GM12878 (cell line): ENCODE results near the gene RASGEF1B. TPM values are rescaled to one million over a fixed set of nuclear protein-coding genes. Genes with fewer than 3 reads are reported as not detected.

ENCODE experiments used
- ATAC-seq: fragments of 200-7000 bp; cut with Tn5 transposase; 3 replicates; pipeline ENCODE4 v1.9.1; 2020; ENCODE audit warnings: mild to moderate bottlenecking, moderate library complexity
- BruUV-seq: library from RNA; stranded (reverse); fragments of 400-500 nt; replicated peaks from 2 replicates; lab custom pipeline; 2021; lab: Mats Ljungman, UMichigan
- CTCF ChIA-PET: fragments of 300-600 bp; sonication (Branson Sonifier 250); formaldehyde crosslinking; extraction: SDS; loops from one replicate; lab custom pipeline; 2021; ENCODE audit warnings: inconsistent platforms; lab: Yijun Ruan, JAX
- POLR2A ChIA-PET: fragments of 350-600 bp; formaldehyde crosslinking; extraction: SDS; loops from one replicate; lab custom pipeline; 2021; ENCODE audit warnings: inconsistent platforms; lab: Charles Lee
- RAD21 ChIA-PET: fragments of 300-600 bp; sonication (Branson Sonifier 250); formaldehyde crosslinking; loops from one replicate; lab custom pipeline; 2023; ENCODE audit warnings: antibody characterized with exemption; ENCODE audit not compliant: unreplicated experiment; lab: Charles Lee
- SMC1A ChIA-PET: fragments of 300-600 bp; sonication (Branson Sonifier 250); formaldehyde crosslinking; loops from one replicate; lab custom pipeline; 2023; ENCODE audit not compliant: unreplicated experiment, uncharacterized antibody; lab: Charles Lee
- DNase-seq: peaks from one replicate; pipeline ENCODE4 v3.0.0-alpha.2; 2011; ENCODE audit warnings: low read depth, low spot score
- FAIRE-seq: peaks from 3 replicates; lab custom pipeline; 2011; peaks lifted over from hg19 to GRCh38; lab: Jason Lieb, UNC
- H2AFZ ChIP-seq: 2 replicates; pipeline ENCODE4 v1.6.0; 2011; ENCODE audit warnings: low read depth, low read length, control low read depth; ENCODE audit not compliant: control insufficient read depth
- H3K27ac ChIP-seq: 2 replicates; pipeline ENCODE4 v1.5.1; 2011; ENCODE audit warnings: control low read depth; ENCODE audit not compliant: control insufficient read depth, insufficient read depth
- H3K27me3 ChIP-seq, 2 experiments: replicated peaks in 1 of 2; 2 replicates each; pipeline versions ENCODE4 v1.6.0 to v1.6.1; 2011; ENCODE audit warnings: low read length in 1 of 2; ENCODE audit not compliant: control insufficient read depth in 2 of 2, insufficient read depth in 2 of 2
- H3K36me3 ChIP-seq, 2 experiments: 2 replicates each; pipeline ENCODE4 v1.5.1; 2011; ENCODE audit warnings: low read length in 1 of 2; ENCODE audit not compliant: control insufficient read depth in 2 of 2, insufficient read depth in 2 of 2
- H3K4me1 ChIP-seq: 2 replicates; pipeline ENCODE4 v1.6.1; 2011; ENCODE audit warnings: mild to moderate bottlenecking, low read length, moderate library complexity, mixed read lengths; ENCODE audit not compliant: control insufficient read depth, insufficient read depth
- H3K4me2 ChIP-seq: 2 replicates; pipeline ENCODE4 v1.6.0; 2011; ENCODE audit warnings: control low read depth; ENCODE audit not compliant: control insufficient read depth, insufficient read depth
- H3K4me3 ChIP-seq: fragments of 200-600 bp; sonication (generic); 2 replicates; pipeline ENCODE4 v1.5.1; 2016
- H3K79me2 ChIP-seq: 2 replicates; pipeline ENCODE4 v1.6.0; 2011; ENCODE audit warnings: low read length; ENCODE audit not compliant: control insufficient read depth, insufficient read depth
- H3K9ac ChIP-seq: 2 replicates; pipeline ENCODE4 v1.8.0; 2011; ENCODE audit warnings: low read length, control low read depth, mixed read lengths; ENCODE audit not compliant: control insufficient read depth, insufficient read depth
- H3K9me3 ChIP-seq: replicated peaks from 3 replicates; pipeline ENCODE4 v1.5.1; 2011; ENCODE audit warnings: mild to moderate bottlenecking, low read length; ENCODE audit not compliant: control insufficient read depth, insufficient read depth
- H4K20me1 ChIP-seq: 2 replicates; pipeline ENCODE4 v1.6.0; 2011; ENCODE audit not compliant: control insufficient read depth, insufficient read depth
- ATF2 ChIP-seq: IDR thresholded peaks from 2 replicates; pipeline ENCODE4 v1.6.1; 2012; ENCODE audit warnings: low read length, inconsistent platforms
- CEBPZ ChIP-seq: fragments of 150-350 bp; IDR thresholded peaks from 2 replicates; pipeline ENCODE4 v1.6.1; 2016; ENCODE audit warnings: low read depth, low read length
- HSF1 ChIP-seq: fragments of 150-350 bp; IDR thresholded peaks from 2 replicates; pipeline ENCODE4 v1.6.1; 2014; ENCODE audit warnings: mild to moderate bottlenecking, low read depth, low read length
- KAT2A ChIP-seq: conservative IDR thresholded peaks from 2 replicates; pipeline ENCODE4 v1.6.1; 2011; ENCODE audit warnings: low read depth, low read length; ENCODE audit not compliant: control insufficient read depth
- MYC ChIP-seq: IDR thresholded peaks from 2 replicates; pipeline ENCODE4 v1.6.1; 2011; ENCODE audit warnings: mild to moderate bottlenecking, low read length, moderate library complexity, inconsistent platforms; ENCODE audit not compliant: insufficient read depth, insufficient replicate concordance, insufficient read length, severe bottlenecking
- RELA ChIP-seq: fragments of 450-650 bp; IDR thresholded peaks from 2 replicates; pipeline ENCODE4 v1.8.0; 2014; ENCODE audit warnings: borderline replicate concordance; ENCODE audit not compliant: partially characterized antibody
- SUPT20H ChIP-seq: IDR thresholded peaks from 2 replicates; pipeline ENCODE4 v1.6.1; 2011; ENCODE audit warnings: low read depth, mild to moderate bottlenecking, low read length, moderate library complexity, borderline replicate concordance; ENCODE audit not compliant: control insufficient read depth
- ZBTB4 ChIP-seq: fragments of 450-650 bp; formaldehyde crosslinking; IDR thresholded peaks from 2 replicates; pipeline ENCODE4 v1.4.0; 2022; ENCODE audit warnings: mild to moderate bottlenecking, moderate library complexity
- WGBS: methylation state at CpG from one replicate; pipeline ENCODE4 v1.1.6; 2016; ENCODE audit warnings: low lambda C conversion rate; ENCODE audit not compliant: insufficient replicate concordance, insufficient coverage; ENCODE audit errors: missing lambda C conversion rate; 5-methylcytosine and 5-hydroxymethylcytosine counted together
- in situ Hi-C: fragments of 300-500 bp; cut with MboI; formaldehyde crosslinking; loops from 9 replicates; pipeline ENCODE4 v1.14.3; 2018; ENCODE audit warnings: mixed read lengths
- intact Hi-C: fragments of 100-400 bp; cut with micrococcal nuclease; formaldehyde crosslinking; loops from one replicate; pipeline ENCODE4 v1.14.2; 2022; ENCODE audit not compliant: unreplicated experiment
- polyA plus RNA-seq, 11 experiments: library from polyadenylated mRNA; depleted of rRNA in 4 of 11; unstranded in 6 of 11; stranded (reverse) in 5 of 11; fragments of >200 nt; fragmentation: Nextera tagmentation in 4 of 11; fragmentation: Illumina TruSeq in 1 of 11; extraction: Ambion mirVana in 4 of 11; extraction: Trizol in 1 of 11; gene quantifications; 1 replicate in 1 of 11; 2 replicates in 10 of 11; pipeline versions ENCODE4 v1.2.1 to v1.2.3, GENCODE V29; 2011 to 2016; ENCODE audit warnings: inconsistent platforms in 2 of 11, missing spikeins in 2 of 11, low read depth in 1 of 11
- total RNA-seq, 4 experiments: library from RNA; depleted of rRNA in 3 of 4; stranded (reverse); fragments of >200 nt in 3 of 4; fragmentation: Illumina TruSeq in 1 of 4; extraction: Trizol in 1 of 4; gene quantifications; 2 replicates each; pipeline versions ENCODE4 v1.2.1 to v1.2.3, GENCODE V29; 2013 to 2021

The RASGEF1B gene
- total and polyA plus RNA-seq, 10 of the 15 experiments (the other 5 are each of a cell fraction or from before 2014, with no cell fraction given) = 0.03 to 0.24 (median 0.10) TPM; not detected in 2

- TF ChIP-seq CEBPZ = no peak
Observed at GRCh38 chr4:81469781-81470455, 1.8 kb downstream of the RASGEF1B start (continued).

- no TSS peak for BruUV-seq
- Histone ChIP-seq H3K27ac (no peak overlapping the region), H3K4me2 (no peak overlapping the region), H3K4me3 (no peak overlapping the region), H3K36me3 (no peaks in the 10 kb centered on the region), H3K9ac (no peak overlapping the region), H4K20me1 (no peaks in the 10 kb centered on the region), H3K27me3 (peaks cover 4 to 9% of the 10 kb centered on the region in 2 experiments), H3K9me3 (no peaks in the 10 kb centered on the region; the same call in 2 of the 3 replicates), H3K79me2 (no peaks in the 10 kb centered on the region), H2AFZ (no peak overlapping the region), H3K4me1 (peaks cover 13% of the 10 kb centered on the region)
- in situ Hi-C loops (loop anchor here (5.0 kb wide), 2 partner anchors 374 to 734 kb away; no protein-coding TSS in a partner anchor), intact Hi-C loops (loop anchor here (5.0 to 10.0 kb wide), 4 partner anchors 61 to 359 kb away; no protein-coding TSS in a partner anchor)
- ChIA-PET RAD21 (interaction anchor here (6.8 kb wide), 1 partner anchor 377 kb away, joined by 77 read pairs; no protein-coding TSS in a partner anchor), POLR2A (no interaction called here), CTCF (interaction anchor here (1.4 to 3.8 kb wide), 5 partner anchors 32 to 800 kb away, joined by 3 to 18 read pairs (median 11); no protein-coding TSS in a partner anchor), SMC1A (interaction anchor here (1.3 to 9.1 kb wide), 2 partner anchors 350 to 376 kb away, joined by 3 to 110 read pairs; no protein-coding TSS in a partner anchor)
- no peak for DNase-seq
- ATAC-seq = no peak
- TF ChIP-seq HSF1 (no peak), SUPT20H (no peak), RELA (no peak), ZBTB4 (CRISPR knock-in tag) (no peak), MYC (no peak), ATF2 (no peak), KAT2A (no peak)
- FAIRE-seq = no peak
- 39% methylated on average over 2 of the region's 2 CpGs for WGBS
Observed at GRCh38 chr4:81468678-81469077, 3.0 kb downstream of the RASGEF1B start.
